ENCODE measurements around the gene FOXJ3. TPM values are rescaled to one million over a fixed set of nuclear protein-coding genes. Genes with fewer than 3 reads are reported as not detected.

FOXJ3 gene
- total and polyA plus RNA-seq, 2 donors (not counting 1 experiment from before 2014, with no cell fraction given): 15.4 to 76.4 TPM

- H3K9ac ChIP-seq (ENCODE audit: low read length): no peak overlapping the region
- Mint-ChIP-seq H3K27me3 (no peaks in the 10 kb centered on the region), H3K9me3 (ENCODE audit: insufficient read depth) (no peaks in the 10 kb centered on the region), H3K4me3 (no peak overlapping the region), H3K27ac (no peak overlapping the region), H3K4me1 (no peaks in the 10 kb centered on the region)
- intact Hi-C loops (cut with micrococcal nuclease): no loop called here
- TF ChIP-seq, protein P1, sequence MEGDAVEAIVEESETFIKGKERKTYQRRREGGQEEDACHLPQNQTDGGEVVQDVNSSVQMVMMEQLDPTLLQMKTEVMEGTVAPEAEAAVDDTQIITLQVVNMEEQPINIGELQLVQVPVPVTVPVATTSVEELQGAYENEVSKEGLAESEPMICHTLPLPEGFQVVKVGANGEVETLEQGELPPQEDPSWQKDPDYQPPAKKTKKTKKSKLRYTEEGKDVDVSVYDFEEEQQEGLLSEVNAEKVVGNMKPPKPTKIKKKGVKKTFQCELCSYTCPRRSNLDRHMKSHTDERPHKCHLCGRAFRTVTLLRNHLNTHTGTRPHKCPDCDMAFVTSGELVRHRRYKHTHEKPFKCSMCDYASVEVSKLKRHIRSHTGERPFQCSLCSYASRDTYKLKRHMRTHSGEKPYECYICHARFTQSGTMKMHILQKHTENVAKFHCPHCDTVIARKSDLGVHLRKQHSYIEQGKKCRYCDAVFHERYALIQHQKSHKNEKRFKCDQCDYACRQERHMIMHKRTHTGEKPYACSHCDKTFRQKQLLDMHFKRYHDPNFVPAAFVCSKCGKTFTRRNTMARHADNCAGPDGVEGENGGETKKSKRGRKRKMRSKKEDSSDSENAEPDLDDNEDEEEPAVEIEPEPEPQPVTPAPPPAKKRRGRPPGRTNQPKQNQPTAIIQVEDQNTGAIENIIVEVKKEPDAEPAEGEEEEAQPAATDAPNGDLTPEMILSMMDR (IDR thresholded peaks at IDR 0.05): no peak
- TF ChIP-seq EZH2 (IDR thresholded peaks at IDR 0.05; ENCODE audit: borderline replicate concordance, insufficient read depth, low read depth, low read length, poor library complexity, severe bottlenecking): no peak
- no peak overlapping the region for H2AFZ ChIP-seq (ENCODE audit: insufficient read depth, low read depth, low read length, poor library complexity, severe bottlenecking)
- H3K4me2 ChIP-seq (replicated peaks; ENCODE audit: low read depth, low read length, poor library complexity, severe bottlenecking): no peak overlapping the region
- ChIA-PET POLR2A (no interaction called here), CTCF (interaction anchor here (1.2 to 4.7 kb wide), 2 partner anchors 11 to 12 kb away, joined by 4 to 27 read pairs; no protein-coding TSS in a partner anchor)
- H3K9me3 ChIP-seq (ENCODE audit: control extremely low read depth in 1 of 3, control insufficient read depth in 2 of 3, insufficient read depth in 1 of 3, low read length in 2 of 3): no peaks in the 10 kb centered on the region
- H4K20me1 ChIP-seq (ENCODE audit: control insufficient read depth, insufficient read depth, low read length, poor library complexity, severe bottlenecking): no peaks in the 10 kb centered on the region
- H3K27ac ChIP-seq (ENCODE audit: low read length in 2 of 2): no peak overlapping the region
- no peak for ATAC-seq (ENCODE audit: low read depth)
- H3K27me3 ChIP-seq (replicated peaks in 1 of 4; ENCODE audit: control extremely low read depth in 1 of 4, control insufficient read depth in 3 of 4, insufficient read depth in 4 of 4, low read length in 3 of 4): no peaks in the 10 kb centered on the region
- H3K36me3 ChIP-seq (replicated peaks in 1 of 2; ENCODE audit: control extremely low read depth in 1 of 2, control insufficient read depth in 1 of 2, extremely low read depth in 1 of 2, insufficient read depth in 2 of 2, low read length in 1 of 2): peaks cover 17 to 49% of the 10 kb centered on the region in 2 experiments
- H3K4me1 ChIP-seq (ENCODE audit: control insufficient read depth in 2 of 2, insufficient read depth in 2 of 2, low read length in 2 of 2): no peaks in the 10 kb centered on the region
- H3K4me3 ChIP-seq (ENCODE audit: control extremely low read depth in 1 of 5, extremely low read depth in 1 of 5, insufficient read depth in 1 of 5, low read depth in 2 of 5, low read length in 4 of 5): no peak overlapping the region
- DNase-seq: no peak
- H3K79me2 ChIP-seq (ENCODE audit: control insufficient read depth, insufficient read depth, low read length): no peaks in the 10 kb centered on the region
- 96% methylated on average over 3 of the region's 3 CpGs for WGBS (ENCODE audit: insufficient coverage)
Observed at GRCh38 chr1:42184616-42185015, 150.4 kb downstream of the FOXJ3 start.

- peaks cover 17 to 47% of the 10 kb centered on the region in 2 experiments for H3K36me3 ChIP-seq (replicated peaks in 1 of 2; ENCODE audit: control extremely low read depth in 1 of 2, control insufficient read depth in 1 of 2, extremely low read depth in 1 of 2, insufficient read depth in 2 of 2, low read length in 1 of 2)
- CTCF ChIA-PET: interaction anchor here (1.2 kb wide), 1 partner anchor 10 kb away, joined by 4 read pairs; no protein-coding TSS in a partner anchor
Observed at GRCh38 chr1:42183957-42184268, 151.1 kb downstream of the FOXJ3 start.

More at GRCh38 chr1:42183957-42184268, 151.1 kb downstream of the FOXJ3 start:
- Histone ChIP-seq H2AFZ (ENCODE audit: insufficient read depth, low read depth, low read length, poor library complexity, severe bottlenecking) (no peak overlapping the region), H4K20me1 (ENCODE audit: control insufficient read depth, insufficient read depth, low read length, poor library complexity, severe bottlenecking) (no peaks in the 10 kb centered on the region), H3K9ac (ENCODE audit: low read length) (no peak overlapping the region), H3K79me2 (ENCODE audit: control insufficient read depth, insufficient read depth, low read length) (no peaks in the 10 kb centered on the region), H3K4me2 (replicated peaks; ENCODE audit: low read depth, low read length, poor library complexity, severe bottlenecking) (no peak overlapping the region), H3K9me3 (ENCODE audit: control extremely low read depth in 1 of 3, control insufficient read depth in 2 of 3, insufficient read depth in 1 of 3, low read length in 2 of 3) (no peaks in the 10 kb centered on the region), H3K4me1 (ENCODE audit: control insufficient read depth in 2 of 2, insufficient read depth in 2 of 2, low read length in 2 of 2) (no peaks in the 10 kb centered on the region), H3K27me3 (replicated peaks in 1 of 4; ENCODE audit: control extremely low read depth in 1 of 4, control insufficient read depth in 3 of 4, insufficient read depth in 4 of 4, low read length in 3 of 4) (no peaks in the 10 kb centered on the region), H3K27ac (ENCODE audit: low read length in 2 of 2) (no peak overlapping the region), H3K4me3 (ENCODE audit: control extremely low read depth in 1 of 5, extremely low read depth in 1 of 5, insufficient read depth in 1 of 5, low read depth in 2 of 5, low read length in 4 of 5) (no peak overlapping the region)
- TF ChIP-seq, protein P1 (IDR thresholded peaks at IDR 0.05): no peak
- TF ChIP-seq EZH2 (IDR thresholded peaks at IDR 0.05; ENCODE audit: borderline replicate concordance, insufficient read depth, low read depth, low read length, poor library complexity, severe bottlenecking): no peak
- WGBS (ENCODE audit: insufficient coverage): 100% methylated on average over 5 of the region's 6 CpGs
- no peaks in the 10 kb centered on the region for H3K27me3 Mint-ChIP-seq
- no peaks in the 10 kb centered on the region for H3K9me3 Mint-ChIP-seq (ENCODE audit: insufficient read depth)
- ATAC-seq (ENCODE audit: low read depth) (no peak), DNase-seq (no peak)
- intact Hi-C loops (cut with micrococcal nuclease): no loop called here
- POLR2A ChIA-PET: no interaction called here
- no peak overlapping the region for H3K4me3 Mint-ChIP-seq
- no peak overlapping the region for H3K27ac Mint-ChIP-seq
- no peaks in the 10 kb centered on the region for H3K4me1 Mint-ChIP-seq
